SK-N-DZ (cell line): ENCODE data around the gene SOX5.
A peak's percentile ranks its signal among the peaks of the same experiment; 100 is the strongest.
"Not testable (repeated sequence)": the region's sequence is repeated elsewhere in the genome, so short reads cannot be mapped to it uniquely, and the experiment has no call there.

Experiments
- DNase-seq: peaks from one replicate; pipeline ENCODE4 v3.0.0-alpha.2; 2015; ENCODE audit warnings: low spot score

SOX5 gene

GRCh38 chr12:23546756-23547155, 402.7 kb downstream of the SOX5 start:
- no peak for DNase-seq

- no peak for DNase-seq
These were observed 405.7 kb downstream of the SOX5 start for GRCh38 chr12:23543767-23544166.

GRCh38 chr12:23542187-23542586, 407.3 kb downstream of the SOX5 start:
- no peak for DNase-seq

GRCh38 chr12:23540572-23540971, 408.9 kb downstream of the SOX5 start:
- peak; percentile 55 for DNase-seq

- DNase-seq = no peak
These were observed 413.2 kb downstream of the SOX5 start for GRCh38 chr12:23536293-23536692.

GRCh38 chr12:23535441-23535840, 414.0 kb downstream of the SOX5 start:
- no peak for DNase-seq

GRCh38 chr12:23534196-23534595, 415.3 kb downstream of the SOX5 start:
- peak; percentile 60 for DNase-seq

- DNase-seq = no peak
These were observed 415.8 kb downstream of the SOX5 start for GRCh38 chr12:23533699-23534098.

- no peak for DNase-seq
These were observed 416.2 kb downstream of the SOX5 start for GRCh38 chr12:23533265-23533664.

- no peak for DNase-seq
These were observed 421.2 kb downstream of the SOX5 start for GRCh38 chr12:23528316-23528715.

GRCh38 chr12:23525450-23526072, 423.9 kb downstream of the SOX5 start:
- DNase-seq = no peak

GRCh38 chr12:23523339-23523738, 426.1 kb downstream of the SOX5 start:
- no peak for DNase-seq

GRCh38 chr12:23519444-23519843, 430.0 kb downstream of the SOX5 start:
- DNase-seq = not testable (repeated sequence)

GRCh38 chr12:23515785-23516184, 433.7 kb downstream of the SOX5 start:
- DNase-seq = not testable (repeated sequence)

- DNase-seq = no peak
These were observed 439.0 kb downstream of the SOX5 start for GRCh38 chr12:23510484-23510883.

- DNase-seq = not testable (repeated sequence)
These were observed 439.6 kb downstream of the SOX5 start for GRCh38 chr12:23509832-23510231.

GRCh38 chr12:23507785-23508184, 441.7 kb downstream of the SOX5 start:
- DNase-seq = not testable (repeated sequence)

GRCh38 chr12:23505736-23506135, 443.7 kb downstream of the SOX5 start:
- DNase-seq = not testable (repeated sequence)

GRCh38 chr12:23504641-23505399, 444.6 kb downstream of the SOX5 start:
- DNase-seq = no peak

- no peak for DNase-seq
These were observed 445.4 kb downstream of the SOX5 start for GRCh38 chr12:23504043-23504442.

GRCh38 chr12:23503544-23503943, 445.9 kb downstream of the SOX5 start:
- no peak for DNase-seq

- DNase-seq = no peak
These were observed 447.2 kb downstream of the SOX5 start for GRCh38 chr12:23502259-23502658.

- no peak for DNase-seq
These were observed 454.0 kb downstream of the SOX5 start for GRCh38 chr12:23495472-23495871.
